ENCODE data around the gene TRAPPC4.

Gene TRAPPC4

DNA sequence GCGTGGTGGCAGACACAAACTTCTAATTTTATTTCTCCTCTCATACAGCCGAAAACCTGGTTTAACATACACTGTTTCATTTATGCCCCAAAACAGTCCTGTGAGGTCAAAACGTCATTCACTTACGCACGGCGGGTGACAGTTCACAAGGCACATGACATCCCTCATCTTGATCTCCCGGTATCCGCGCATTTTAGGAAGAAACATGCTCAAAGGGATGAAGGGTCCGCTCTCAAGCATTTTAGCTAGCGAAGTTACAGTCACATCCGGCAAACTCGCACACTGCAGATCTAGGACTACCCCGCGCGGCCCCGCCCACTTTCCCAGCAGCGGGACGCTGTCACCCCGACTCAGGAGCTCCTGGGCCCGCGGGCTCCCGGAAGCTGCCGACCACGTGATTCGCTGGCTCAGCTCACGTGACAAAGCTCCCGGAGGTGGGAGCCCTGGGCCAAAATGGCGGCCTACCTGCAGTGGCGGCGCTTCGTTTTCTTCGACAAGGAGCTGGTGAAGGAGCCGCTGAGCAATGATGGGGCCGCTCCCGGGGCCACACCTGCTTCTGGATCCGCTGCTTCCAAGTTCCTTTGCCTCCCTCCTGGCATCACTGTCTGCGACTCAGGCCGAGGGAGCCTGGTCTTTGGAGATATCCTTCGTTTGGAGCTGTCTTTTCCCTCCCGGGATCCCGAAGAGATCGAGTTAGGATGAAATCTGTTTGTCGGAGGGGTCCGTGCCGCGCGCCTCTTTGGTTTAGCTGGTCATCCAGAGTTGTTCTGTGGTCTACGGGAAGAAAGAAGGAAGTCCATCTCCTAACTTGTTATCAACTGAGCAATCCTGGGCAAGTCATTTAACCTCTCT lies 49.0 kb downstream of the TRAPPC4 start, which contains the start of gene VPS11:
Gene VPS11, plus strand, starts transcription at position 448 of the 852 bp plus-strand sequence. Its CDS starts 6 bp downstream, at position 454.
- DNase-seq (ENCODE audit: low read depth in 2 of 2), result peak; percentile 95 to 98

Data from stimulated activated CD8-positive, alpha-beta memory T cell treated with anti-CD3 and anti-CD28 coated beads, Interleukin-2, amount 100 ng/mL, for 1 hour (primary cell).